IPS-20b (cell line): ENCODE results near the gene EEF1AKMT2.
"Not testable (repeated sequence)": the region's sequence is repeated elsewhere in the genome, so short reads cannot be mapped to it uniquely, and the experiment has no call there.

Experiments used
- H3K27ac ChIP-seq: one replicate; pipeline ENCODE4 v1.5.1; 2013; ENCODE audit warnings: low read length
- H3K27me3 ChIP-seq: 2 replicates; pipeline ENCODE4 v1.6.1; 2013; ENCODE audit warnings: mild to moderate bottlenecking, low read length, inconsistent platforms; ENCODE audit not compliant: insufficient read depth
- H3K36me3 ChIP-seq: 2 replicates; pipeline ENCODE4 v1.6.1; 2013; ENCODE audit warnings: low read depth, mild to moderate bottlenecking, inconsistent platforms, low read length, moderate library complexity; ENCODE audit not compliant: insufficient read depth
- H3K4me1 ChIP-seq: 2 replicates; pipeline ENCODE4 v1.6.1; 2013; ENCODE audit warnings: mild to moderate bottlenecking, control low read depth, inconsistent platforms, low read length, moderate library complexity; ENCODE audit not compliant: insufficient read depth
- H3K4me3 ChIP-seq: 2 replicates; pipeline ENCODE4 v1.5.1; 2013; ENCODE audit warnings: mild to moderate bottlenecking, low read length, inconsistent platforms
- H3K9ac ChIP-seq: 2 replicates; pipeline ENCODE4 v1.6.1; 2013; ENCODE audit warnings: low read depth, mild to moderate bottlenecking, inconsistent platforms, low read length, moderate library complexity
- H3K9me3 ChIP-seq: 2 replicates; pipeline ENCODE4 v1.6.1; 2013; ENCODE audit warnings: mild to moderate bottlenecking, low read depth, low read length, inconsistent platforms; ENCODE audit not compliant: insufficient read depth

EEF1AKMT2 gene

DNA sequence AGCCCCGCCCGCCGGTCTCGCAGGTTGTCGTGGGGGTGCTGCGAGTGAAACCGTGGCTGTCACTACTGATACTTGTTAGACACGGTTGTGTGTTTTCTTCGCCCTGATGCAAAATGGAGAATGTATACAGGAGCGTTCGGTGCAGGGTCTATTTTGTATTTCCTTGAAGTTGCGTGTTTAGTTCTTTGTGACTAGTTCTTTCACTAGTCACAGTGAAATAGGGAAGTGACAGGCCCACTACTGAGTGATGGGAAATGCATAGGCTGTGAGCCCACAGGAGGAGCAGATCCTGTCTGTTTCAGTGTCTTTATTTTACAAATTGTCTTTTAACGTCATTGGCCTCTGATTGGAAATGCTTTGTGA is 10.6 kb upstream of the EEF1AKMT2 start:
- Histone ChIP-seq H3K27ac (no peak overlapping the region), H3K36me3 (0 out of 2 replicates have a peak, but pooled peaks cover 5% of the 10 kb centered on the region), H3K9ac (peak overlapping the region; percentile 93), H3K27me3 (no peaks in the 10 kb centered on the region), H3K4me1 (no peaks in the 10 kb centered on the region), H3K4me3 (peak overlapping the region; percentile 90), H3K9me3 (no peaks in the 10 kb centered on the region)

- Histone ChIP-seq H3K27ac (no peak overlapping the region), H3K27me3 (no peaks in the 10 kb centered on the region), H3K36me3 (no peaks in the 10 kb centered on the region), H3K9me3 (no peaks in the 10 kb centered on the region), H3K4me3 (no peak overlapping the region), H3K4me1 (no peaks in the 10 kb centered on the region), H3K9ac (no peak overlapping the region)
Observed at GRCh38 chr10:124799211-124799610, 7.5 kb upstream of the EEF1AKMT2 start.

DNA sequence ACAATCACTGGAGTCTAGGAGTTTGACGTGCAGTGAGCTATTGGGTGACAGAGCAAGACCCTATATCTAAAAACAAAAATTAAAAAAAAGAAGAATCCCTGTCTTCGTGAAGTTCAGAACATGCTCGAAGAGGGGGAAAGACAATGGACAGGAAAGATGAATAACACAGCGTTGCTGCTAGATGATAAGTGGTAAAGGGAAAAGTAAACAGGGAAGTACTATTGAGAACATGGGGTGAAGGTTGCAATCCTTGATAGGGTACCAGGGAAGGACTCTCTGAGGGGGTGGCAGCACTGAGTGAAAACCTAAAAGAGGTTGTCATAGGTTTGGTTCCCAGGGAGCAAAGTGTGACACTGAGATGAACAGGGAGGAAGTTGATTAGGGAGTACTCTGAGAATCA is 7.1 kb upstream of the EEF1AKMT2 start:
- no peaks in the 10 kb centered on the region for H3K27me3 ChIP-seq
- H3K4me1 ChIP-seq = no peaks in the 10 kb centered on the region
- H3K4me3 ChIP-seq = no peak overlapping the region
- H3K9me3 ChIP-seq = no peaks in the 10 kb centered on the region
- H3K36me3 ChIP-seq = no peaks in the 10 kb centered on the region
- H3K27ac ChIP-seq = no peak overlapping the region
- no peak overlapping the region for H3K9ac ChIP-seq

GRCh38 chr10:124798364-124798763 is 6.7 kb upstream of the EEF1AKMT2 start:
- H3K27ac ChIP-seq = no peak overlapping the region
- no peaks in the 10 kb centered on the region for H3K9me3 ChIP-seq
- no peaks in the 10 kb centered on the region for H3K4me1 ChIP-seq
- H3K9ac ChIP-seq = no peak overlapping the region
- no peaks in the 10 kb centered on the region for H3K27me3 ChIP-seq
- H3K4me3 ChIP-seq = no peak overlapping the region
- H3K36me3 ChIP-seq = no peaks in the 10 kb centered on the region

GRCh38 chr10:124792998-124793352 is 1.3 kb upstream of the EEF1AKMT2 start:
- Histone ChIP-seq H3K9ac (no peak overlapping the region), H3K27ac (no peak overlapping the region), H3K4me3 (no peak overlapping the region; the same call in 1 of the 2 replicates), H3K36me3 (peaks cover 14% of the 10 kb centered on the region), H3K4me1 (no peaks in the 10 kb centered on the region), H3K9me3 (no peaks in the 10 kb centered on the region), H3K27me3 (peaks cover 4% of the 10 kb centered on the region; the same call in 1 of the 2 replicates)

GRCh38 chr10:124782900-124783299 is 8.8 kb downstream of the EEF1AKMT2 start:
- not testable (repeated sequence) for H3K4me1 ChIP-seq, H3K27ac ChIP-seq, H3K9ac ChIP-seq, H3K9me3 ChIP-seq, H3K27me3 ChIP-seq, H3K4me3 ChIP-seq
- H3K36me3 ChIP-seq = peaks cover 58% of the 10 kb centered on the region

- no peaks in the 10 kb centered on the region for H3K9me3 ChIP-seq
- peaks cover 47% of the 10 kb centered on the region for H3K36me3 ChIP-seq
- no peaks in the 10 kb centered on the region for H3K27me3 ChIP-seq
- no peaks in the 10 kb centered on the region for H3K4me1 ChIP-seq
- H3K4me3 ChIP-seq = no peak overlapping the region
- H3K27ac ChIP-seq = no peak overlapping the region
- no peak overlapping the region for H3K9ac ChIP-seq
Observed at GRCh38 chr10:124768791-124769190, 22.9 kb downstream of the EEF1AKMT2 start.

DNA sequence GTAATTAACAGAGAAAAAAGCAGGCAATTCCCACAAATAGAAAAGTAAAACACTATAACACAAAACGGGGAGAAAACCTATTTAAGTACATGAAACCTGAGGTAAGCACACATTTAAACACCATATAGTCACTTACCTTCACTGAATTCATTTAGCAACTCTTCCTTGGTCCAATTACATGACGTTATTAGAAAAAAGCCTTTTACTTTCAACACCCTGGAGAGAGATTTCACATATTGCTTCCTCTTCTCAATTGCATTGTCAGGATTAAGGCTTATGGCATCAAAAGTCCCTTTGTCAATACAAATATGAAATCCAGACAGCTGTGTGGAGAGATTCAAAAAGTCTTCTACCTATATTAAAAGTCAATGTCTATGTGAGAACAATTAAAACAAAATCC is 26.4 kb downstream of the EEF1AKMT2 start:
- no peak overlapping the region for H3K4me3 ChIP-seq
- H3K27ac ChIP-seq = no peak overlapping the region
- H3K27me3 ChIP-seq = no peaks in the 10 kb centered on the region
- no peaks in the 10 kb centered on the region for H3K9me3 ChIP-seq
- no peak overlapping the region for H3K9ac ChIP-seq
- H3K4me1 ChIP-seq = no peaks in the 10 kb centered on the region
- H3K36me3 ChIP-seq = peaks cover 49% of the 10 kb centered on the region

DNA sequence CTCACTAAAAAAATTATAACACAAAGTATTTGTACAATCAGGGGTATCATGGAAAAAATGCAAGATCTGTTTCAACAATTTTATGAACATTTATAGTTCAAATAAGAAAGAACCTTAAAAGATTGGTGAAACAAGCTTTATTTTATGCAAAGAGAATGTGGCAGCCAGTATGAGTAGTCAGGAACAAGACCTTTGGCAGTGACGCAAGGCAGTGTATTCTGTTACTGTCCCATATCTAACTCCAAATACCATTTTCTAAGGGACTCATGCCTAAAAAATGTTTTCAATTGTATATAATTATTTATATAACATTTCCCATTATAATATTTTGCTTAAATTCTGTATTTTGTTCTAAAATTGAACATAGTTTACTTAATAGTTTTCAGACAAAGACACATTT is 28.4 kb downstream of the EEF1AKMT2 start:
- peaks cover 65% of the 10 kb centered on the region for H3K36me3 ChIP-seq
- H3K27ac ChIP-seq = no peak overlapping the region
- no peaks in the 10 kb centered on the region for H3K4me1 ChIP-seq
- no peak overlapping the region for H3K4me3 ChIP-seq
- no peaks in the 10 kb centered on the region for H3K9me3 ChIP-seq
- no peak overlapping the region for H3K9ac ChIP-seq
- H3K27me3 ChIP-seq = no peaks in the 10 kb centered on the region

DNA sequence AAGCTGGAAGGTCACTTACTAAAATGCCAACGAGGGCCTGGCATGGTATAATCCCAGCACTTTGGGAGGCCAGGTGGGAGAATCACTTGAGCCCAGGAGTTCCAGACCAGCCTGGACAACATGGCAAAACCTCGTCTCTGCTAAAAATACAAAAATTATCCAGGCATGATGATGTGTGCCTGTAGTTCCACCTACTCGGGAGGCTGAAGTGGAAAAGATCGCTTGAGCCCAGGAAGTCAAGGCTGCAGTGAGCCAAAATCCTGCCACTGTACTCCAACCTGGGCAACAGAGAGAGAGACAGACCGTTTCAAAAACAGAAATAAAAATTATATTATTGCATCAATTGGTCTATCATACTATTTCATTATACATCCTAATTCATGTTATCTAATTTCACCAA is 29.4 kb downstream of the EEF1AKMT2 start:
- Histone ChIP-seq H3K9me3 (no peaks in the 10 kb centered on the region), H3K9ac (no peak overlapping the region), H3K36me3 (peaks cover 70% of the 10 kb centered on the region), H3K4me3 (no peak overlapping the region), H3K27ac (no peak overlapping the region), H3K27me3 (no peaks in the 10 kb centered on the region), H3K4me1 (peaks cover 3% of the 10 kb centered on the region; the same call in 1 of the 2 replicates)

DNA sequence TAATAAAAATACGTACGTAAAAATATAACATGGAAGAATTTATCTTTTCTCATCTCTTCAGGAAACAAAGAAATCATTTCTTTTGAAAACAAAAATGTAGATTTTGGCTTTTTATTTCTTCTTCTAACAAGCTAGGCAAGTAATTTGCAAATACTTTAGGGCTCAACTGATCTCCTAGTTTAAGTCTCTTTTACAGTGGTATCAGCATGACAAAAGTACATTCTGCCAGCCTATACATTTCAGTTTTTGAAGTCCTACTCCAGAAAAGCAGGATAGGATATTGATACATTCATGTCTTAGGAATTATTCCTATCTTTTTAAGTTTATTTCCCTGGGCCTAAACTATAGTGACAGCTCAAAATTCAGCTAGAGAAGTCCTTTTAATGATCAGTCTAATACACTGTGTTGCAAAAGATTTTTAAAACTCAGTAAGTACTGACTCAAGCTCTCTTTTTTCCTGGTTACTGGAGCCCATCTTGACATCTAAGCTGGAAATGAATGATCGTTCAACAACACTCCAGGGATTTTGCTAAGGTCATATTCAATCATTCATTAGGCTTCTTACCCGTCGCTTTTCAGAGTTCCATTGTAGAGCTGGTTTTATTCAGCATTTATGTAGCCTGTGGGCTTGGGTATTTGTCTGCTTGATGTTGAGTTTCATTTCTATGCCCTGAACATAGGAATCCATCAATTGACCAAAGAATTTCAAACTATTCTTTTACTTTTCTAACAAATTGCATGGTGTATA is 35.4 kb downstream of the EEF1AKMT2 start:
- Histone ChIP-seq H3K4me1 (peaks cover 21% of the 10 kb centered on the region; the same call in 1 of the 2 replicates), H3K4me3 (0 out of 2 replicates have a peak overlapping the region, but pooled peaks have one; percentile 16), H3K9ac (no peak overlapping the region), H3K9me3 (no peaks in the 10 kb centered on the region), H3K27me3 (no peaks in the 10 kb centered on the region), H3K27ac (no peak overlapping the region), H3K36me3 (peaks cover 35% of the 10 kb centered on the region)

DNA sequence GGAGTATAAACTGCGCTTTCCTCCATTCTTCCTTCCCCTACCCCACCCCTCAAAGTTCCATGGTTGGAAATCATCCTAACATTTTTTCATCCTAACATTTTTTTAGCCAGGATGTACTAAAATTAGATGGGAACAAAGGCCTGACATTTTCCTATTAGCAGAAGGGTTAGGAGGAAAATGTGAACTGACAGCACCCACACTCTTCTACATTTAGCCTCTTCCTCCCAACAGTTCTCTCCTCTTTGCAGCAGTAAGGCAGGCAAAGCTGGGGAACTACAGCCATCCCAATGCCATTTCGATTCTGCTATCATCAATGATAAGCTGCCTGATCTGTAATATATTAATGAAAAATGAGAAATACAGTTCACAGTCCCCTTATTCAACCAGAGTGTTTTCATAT is 36.1 kb downstream of the EEF1AKMT2 start:
- no peak overlapping the region for H3K27ac ChIP-seq
- peaks cover 29% of the 10 kb centered on the region for H3K36me3 ChIP-seq
- no peaks in the 10 kb centered on the region for H3K9me3 ChIP-seq
- H3K27me3 ChIP-seq = no peaks in the 10 kb centered on the region
- H3K4me3 ChIP-seq = no peak overlapping the region
- H3K4me1 ChIP-seq = peaks cover 21% of the 10 kb centered on the region; the same call in 1 of the 2 replicates
- no peak overlapping the region for H3K9ac ChIP-seq
